Ureter (tissue), 1 donor: Measurements from ENCODE around the gene SEMA5B. TPM values are rescaled to one million over a fixed set of nuclear protein-coding genes. Genes with fewer than 3 reads are reported as not detected.

Source experiments
- DNase-seq: peaks from one replicate; pipeline ENCODE4 v3.0.0-alpha.2; 2020; ENCODE audit warnings: low spot score
- total RNA-seq: library from RNA; stranded (reverse); gene quantifications from one replicate; pipeline ENCODE4 v1.2.4, GENCODE V29; 2023
- donor health status: DM: yes; HTN: yes; CAD: no.

The SEMA5B gene
- total RNA-seq, 1 donor from 2014 or later: 2.3 TPM

DNA sequence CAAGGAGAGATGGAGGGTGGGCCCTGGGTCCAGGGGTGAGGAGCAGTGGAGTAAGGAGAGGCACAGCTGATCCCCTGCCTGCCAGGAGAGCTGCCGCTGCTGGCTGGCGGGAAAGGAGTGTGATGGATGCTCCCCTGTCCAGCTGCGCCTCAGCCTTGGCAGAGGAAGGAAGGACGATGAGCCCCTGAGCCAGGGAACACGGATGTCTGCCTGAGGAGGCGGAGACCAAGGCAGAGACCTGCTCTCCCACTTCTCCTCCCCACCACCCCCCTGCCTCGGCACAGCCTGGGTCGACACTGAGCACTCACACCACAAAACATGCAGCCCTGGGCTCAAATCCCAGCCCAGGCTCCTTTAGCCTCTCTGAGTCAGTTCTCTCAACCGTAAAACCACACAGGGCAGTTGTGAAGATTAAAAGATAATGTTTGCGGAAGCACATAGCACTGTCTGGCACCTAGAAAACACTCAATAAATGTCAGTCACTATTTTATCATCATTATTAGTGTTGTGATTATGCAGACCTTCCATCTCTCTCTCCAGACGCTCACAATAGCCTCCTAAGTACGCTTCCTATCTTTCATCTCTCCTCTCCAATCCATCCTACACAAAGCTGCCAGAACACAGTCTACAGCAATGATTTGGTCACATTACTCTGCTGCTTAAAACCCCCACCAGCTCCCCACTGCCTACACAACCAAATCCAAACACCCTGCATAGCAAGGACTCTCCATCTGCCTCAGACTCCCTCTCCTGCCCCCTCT is 52.2 kb downstream of the SEMA5B start:
- DNase-seq: peak; percentile 80

DNA sequence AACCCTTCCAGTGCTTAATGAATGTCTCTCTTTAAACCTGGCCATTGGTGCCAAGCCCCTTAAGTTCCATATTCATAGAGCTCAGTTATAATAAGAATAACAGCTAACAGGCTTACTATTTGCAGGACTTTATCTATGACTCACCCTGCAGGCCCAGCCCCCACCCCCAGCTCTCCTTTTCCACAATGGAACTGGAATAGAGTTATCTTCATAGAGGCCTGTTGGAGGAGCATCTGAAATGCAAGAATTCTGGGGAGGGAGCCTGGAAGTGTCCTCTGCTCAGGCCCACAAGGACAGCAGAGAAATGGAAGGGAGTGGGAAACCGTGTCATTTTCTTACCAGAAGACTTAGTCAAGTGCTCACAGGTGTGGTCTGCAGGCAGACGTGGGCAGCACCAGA is 52.8 kb downstream of the SEMA5B start:
- DNase-seq: no peak

DNA sequence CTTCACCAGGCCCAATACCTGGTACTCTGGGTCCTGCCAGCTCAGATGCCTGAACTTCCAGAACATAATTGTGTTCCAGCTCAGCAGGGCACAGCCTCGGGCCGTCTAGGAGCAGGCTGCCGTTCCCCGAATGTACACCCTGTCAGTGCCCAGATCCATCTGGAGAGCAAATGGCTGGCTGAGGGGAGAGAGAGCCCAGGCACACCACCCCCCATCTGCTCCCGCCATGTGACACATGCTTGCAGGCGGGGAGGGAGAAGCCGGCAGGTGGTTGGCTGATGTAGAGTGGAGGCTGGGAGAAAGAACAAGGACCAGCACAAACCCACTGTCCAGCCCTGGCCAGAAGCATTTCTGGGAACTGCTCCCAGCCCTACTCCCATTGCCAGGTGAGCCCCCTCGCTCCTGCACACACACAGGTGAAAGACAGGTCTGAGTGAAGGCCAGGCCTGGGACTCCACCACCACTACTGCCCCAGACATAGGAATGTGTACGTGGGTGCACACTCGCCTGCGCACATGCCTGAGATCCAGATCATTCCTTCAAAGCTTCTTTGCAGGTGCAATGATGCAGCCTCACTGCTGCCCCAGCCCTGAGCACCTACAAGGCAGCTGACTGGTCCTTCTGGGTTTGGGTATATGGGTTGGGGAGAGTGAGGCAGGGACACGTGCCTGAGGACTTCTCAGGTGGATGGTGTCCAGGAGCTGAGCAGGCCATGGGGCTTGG is 53.5 kb downstream of the SEMA5B start:
- no peak for DNase-seq

DNA sequence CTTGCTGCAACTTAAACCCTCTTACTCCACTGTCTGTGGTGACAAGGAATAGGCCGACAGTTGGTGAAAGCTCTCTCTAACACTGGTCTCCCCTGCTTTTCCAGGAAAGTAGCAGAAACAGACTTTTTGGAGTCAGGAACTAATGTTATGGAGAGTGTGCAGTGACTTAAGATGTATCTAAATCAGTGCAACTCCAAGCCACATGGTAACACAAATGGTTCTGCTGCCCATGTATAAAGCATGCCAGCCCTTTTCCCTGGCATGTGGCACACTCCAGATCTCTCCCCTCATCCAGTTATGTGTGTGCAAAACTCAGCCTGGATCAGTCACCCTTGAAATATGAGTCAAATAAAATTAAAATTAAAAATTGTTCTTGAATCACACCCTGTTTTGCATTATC is 55.4 kb downstream of the SEMA5B start:
- DNase-seq: no peak

DNA sequence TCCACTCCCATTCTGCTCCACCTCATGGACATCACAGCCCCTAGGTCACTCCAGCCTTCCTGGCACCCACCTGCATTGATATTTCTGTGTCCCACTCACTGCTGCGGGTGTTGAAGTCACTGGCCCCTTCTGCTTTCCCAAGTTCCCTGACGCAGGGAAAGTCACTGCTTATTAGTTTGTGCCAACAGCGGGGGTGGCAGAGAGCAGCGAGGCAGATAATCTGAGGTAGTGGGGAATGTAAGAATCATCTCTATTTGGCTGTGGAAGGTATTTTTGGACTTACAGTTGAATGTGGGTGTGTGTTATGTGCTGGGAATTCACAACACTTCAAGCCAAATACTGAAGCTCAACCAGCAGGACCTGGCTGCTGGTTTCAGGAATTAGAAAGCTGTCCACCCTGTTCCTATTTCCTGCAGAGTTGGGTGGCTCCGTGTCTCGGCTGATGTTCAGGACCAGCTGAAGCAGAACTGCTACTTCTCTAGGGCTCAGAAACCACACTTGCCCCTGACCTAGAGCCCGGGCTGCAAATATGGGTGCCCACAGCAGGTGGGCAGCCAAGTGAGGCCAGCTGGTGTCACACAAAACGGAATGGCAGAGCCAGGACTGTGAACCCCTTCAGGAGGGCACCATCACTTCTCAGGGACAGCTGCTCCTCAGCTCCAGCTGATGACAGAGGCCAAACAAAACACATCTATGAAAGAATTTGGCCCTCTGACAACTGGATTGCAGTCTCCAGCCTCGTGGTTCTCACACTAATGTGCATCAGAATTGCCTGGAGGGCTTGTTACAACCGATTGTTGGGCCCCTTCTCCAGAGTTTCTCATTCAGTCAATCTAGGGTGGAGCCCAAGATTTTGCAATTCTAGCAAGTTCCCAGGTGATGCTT is 57.7 kb downstream of the SEMA5B start:
- DNase-seq: no peak

DNA sequence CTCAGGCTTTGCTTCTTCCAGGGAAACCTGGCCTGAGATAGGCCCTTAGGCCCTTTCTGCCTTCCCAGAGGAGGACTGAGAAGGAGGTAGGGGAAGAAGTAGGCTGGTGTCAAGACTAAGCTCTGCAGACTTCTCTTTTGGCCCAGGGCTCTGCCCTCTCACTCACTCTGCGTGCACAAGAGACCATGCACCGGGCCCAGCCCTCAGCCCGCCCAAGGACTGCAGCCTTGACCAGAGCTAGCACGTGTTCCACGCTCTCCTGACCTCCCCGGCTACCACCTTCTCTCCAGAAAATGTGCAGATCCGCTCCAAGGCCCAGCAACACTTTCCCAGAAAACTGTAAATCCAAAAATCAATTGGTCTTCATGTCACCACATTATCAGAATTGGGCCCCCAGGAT is 59.8 kb downstream of the SEMA5B start:
- DNase-seq: no peak

DNA sequence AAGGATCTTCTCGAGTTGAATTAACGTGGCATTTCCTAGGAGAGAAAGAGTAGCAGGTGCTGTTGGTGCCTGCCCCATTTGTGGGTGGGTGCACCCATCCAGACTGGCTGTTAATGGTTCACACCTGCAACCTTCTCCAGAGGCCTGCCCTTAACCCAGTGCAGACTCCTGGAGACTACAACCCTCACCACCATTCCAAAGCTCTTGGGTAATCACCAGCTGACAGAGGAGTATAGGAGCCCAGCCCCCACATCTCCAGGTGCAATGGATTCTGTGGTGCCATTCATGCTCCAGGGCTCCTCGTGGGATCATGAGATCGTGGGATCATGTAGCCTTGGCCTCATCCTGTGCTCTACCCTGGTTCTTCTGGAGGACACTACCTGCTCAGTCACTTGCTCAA is 60.2 kb downstream of the SEMA5B start:
- DNase-seq: no peak

DNA sequence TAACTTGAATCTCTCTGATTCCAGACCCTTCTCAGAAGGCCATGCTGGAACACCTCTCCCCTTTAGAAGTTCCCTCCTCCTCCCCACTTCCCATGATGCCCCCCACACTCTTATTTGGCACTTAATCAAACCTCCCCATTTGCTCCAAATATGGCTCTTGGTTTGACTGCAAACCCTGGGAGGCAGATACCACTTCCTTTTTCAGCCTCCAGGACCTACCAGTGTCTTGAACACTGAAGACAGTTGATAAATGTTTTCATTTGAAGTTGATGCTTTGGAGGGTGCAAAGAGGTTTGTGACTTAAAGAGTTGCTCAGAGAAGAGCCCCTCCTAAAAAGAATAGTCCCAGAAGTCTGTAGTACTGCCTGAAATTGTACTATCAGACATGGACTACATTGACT is 61.5 kb downstream of the SEMA5B start:
- DNase-seq: no peak

DNA sequence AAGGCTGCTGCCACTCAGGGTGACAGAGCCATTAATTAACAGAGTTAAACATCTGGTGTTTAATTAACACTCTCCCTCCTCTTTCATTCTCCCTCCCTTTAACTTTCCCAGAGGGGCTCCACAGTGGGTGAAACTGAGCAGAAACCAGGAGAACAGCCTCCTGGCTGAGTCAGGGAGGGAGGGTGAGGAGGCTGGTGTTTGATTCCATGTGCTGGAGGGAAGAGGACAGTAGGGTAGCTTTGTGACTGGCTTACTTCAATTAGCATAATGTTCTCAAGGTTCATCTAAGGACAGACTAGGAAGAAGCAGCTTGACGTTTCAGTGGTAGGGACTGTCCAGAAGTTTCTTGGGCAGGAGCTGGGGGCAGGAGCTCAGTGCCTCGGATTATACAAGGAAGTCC is 62.8 kb downstream of the SEMA5B start:
- DNase-seq: no peak

DNA sequence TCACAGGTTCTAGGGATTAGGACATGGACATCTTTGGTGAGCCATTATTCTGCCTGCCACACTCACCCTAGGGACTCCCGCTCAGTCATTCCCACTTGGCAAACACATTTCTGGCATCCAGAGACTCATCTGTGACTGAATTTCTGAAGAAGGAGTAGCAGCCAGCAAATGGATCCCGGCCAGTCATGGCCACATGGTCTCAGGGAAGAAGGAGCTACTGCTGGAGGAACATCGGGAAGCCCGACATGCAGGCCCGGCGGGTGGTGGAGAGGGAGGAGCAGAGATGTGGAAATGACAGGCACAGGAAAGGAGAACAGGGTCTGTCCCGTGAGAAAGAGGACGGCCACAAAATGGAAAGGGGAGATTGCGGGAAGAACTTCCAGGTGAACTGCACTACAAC is 65.4 kb downstream of the SEMA5B start:
- no peak for DNase-seq

DNA sequence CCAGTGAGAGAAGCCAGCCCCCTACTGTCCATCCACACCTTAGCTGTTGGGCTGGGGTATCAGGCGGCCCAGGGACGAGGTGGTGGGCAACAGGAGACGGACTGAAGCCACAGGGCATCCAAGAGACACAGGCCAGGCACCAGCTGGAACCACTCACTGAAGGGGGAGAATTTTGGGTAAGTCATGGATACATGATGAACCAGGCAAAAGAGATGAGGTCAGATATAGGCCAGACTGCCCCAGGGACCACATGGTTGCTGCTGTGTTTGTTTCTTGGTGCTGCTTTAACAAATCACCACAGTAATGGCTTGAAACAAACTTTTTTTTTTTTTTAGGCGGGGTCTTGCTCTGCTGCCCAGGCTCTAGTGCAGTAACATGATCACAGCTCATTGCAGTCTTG is 66.4 kb downstream of the SEMA5B start:
- DNase-seq: no peak

DNA sequence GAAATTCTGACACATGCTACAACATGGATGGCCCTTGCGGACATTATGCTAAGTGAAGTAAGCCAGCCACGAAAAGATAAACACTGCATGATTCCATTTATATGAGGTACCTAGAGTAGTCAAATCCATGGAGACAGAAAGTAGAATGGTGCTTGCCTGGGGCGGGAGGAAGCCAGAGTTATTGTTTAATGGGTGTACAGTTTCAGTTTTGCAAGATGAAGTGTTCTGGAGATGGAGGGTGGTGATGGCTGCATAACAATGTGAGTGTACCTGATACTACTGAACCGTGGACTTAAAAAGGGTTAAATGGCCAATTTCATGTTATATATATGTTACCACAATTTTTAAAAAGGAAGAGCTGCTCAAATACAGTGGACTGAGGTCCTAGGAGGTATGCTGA is 66.9 kb downstream of the SEMA5B start:
- DNase-seq: no peak

DNA sequence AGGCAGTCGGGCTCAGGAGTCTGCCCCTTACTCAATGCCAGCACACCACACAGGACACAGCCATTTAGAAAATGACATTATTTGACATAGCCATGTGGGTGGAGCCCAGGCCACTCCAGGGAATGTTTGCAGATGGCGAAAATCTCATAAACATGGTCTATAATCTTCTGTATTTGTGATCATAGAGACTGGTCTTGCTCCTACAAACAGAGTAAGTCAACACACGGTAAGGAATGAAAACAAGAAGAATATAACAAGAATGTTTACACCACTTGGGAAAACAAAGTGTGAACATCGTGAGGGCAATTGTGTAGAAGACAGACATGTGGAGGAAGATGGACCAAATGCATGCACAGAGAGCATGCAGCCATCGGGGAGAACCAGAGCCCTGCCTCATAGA is 68.2 kb downstream of the SEMA5B start:
- DNase-seq: no peak

DNA sequence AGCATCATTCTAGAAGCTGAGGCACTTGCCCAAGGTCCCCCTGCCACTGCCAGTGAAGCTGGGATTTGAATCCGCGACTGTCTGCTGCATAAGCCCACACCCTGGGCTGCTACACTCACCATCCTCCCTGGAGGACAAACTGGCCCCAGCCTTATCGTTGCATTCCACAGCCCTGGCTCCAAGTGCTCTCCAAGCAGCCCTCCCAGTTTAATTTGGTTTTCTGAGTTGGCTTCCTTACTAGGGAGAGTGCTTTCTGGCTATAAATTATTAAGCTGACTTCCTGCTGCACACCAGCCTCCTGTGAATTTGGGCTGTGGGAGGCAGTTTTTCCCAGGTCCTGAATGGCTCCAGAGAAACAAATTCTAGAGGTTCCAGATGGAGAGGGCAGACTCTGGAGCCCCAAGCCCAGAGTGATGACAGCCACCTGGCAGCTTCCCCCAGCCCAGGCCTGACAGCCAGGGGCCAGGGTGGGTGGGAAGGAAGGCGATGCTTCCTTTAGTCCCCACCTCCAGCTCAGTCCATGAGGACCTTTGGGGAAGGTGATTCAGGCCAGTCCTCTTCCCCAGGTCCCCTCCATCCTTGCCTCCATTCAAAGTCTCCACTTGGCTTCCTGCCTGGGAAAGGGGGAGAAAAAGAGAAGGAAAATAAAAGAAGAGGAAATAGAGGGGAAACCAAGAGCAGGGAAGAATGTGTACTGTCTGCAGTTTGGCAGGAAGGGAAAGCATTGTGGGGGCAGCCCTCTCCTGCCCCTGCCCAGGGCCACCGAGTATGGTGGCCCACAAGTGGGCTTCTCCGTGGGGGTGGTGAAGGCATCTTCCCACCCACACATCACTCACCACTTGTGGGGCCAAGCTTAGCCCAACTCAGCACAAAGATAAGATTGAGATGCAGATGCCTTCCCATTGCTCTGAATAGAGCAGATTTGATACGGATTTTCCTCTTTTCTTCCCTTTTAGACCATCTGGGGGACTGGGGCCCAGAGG is 69.6 kb downstream of the SEMA5B start:
- DNase-seq: peak; percentile 62

DNA sequence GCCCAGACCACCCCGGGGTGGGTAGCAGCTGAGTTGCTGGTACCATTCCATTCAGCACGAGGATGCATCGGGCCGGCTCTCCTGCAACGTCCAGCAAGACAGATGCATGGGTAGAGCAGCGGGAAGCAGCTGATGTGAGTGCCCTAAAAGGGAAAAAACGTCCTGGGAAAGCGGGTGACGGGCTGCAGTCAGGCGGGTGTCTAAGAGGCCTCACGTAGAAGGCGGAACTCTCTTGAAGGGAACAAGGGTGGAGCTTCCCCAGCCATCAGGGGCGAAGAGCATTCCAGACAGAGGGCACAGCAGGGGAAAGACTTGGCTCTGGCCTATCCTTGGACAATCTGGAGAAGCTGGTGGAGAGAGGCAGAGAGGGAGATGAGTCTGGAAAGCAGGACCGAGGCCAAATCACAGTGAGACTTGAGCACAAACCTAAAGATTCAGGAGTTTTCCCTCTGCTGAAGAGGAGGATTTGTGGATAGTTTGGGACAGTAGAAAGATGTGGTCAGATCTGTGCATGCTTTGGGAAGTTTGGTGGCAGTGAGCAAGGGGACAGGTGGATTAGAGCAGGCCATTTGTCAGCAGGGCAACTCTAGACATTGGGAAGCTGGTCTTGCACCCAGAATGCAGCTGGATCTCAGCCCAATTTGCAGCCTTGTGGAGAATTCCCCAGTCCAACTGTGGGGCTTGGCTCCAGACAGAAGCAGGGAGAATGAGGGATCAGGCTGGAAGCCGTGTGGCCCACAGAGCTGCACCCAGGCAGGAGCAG is 70.7 kb downstream of the SEMA5B start:
- no peak for DNase-seq

DNA sequence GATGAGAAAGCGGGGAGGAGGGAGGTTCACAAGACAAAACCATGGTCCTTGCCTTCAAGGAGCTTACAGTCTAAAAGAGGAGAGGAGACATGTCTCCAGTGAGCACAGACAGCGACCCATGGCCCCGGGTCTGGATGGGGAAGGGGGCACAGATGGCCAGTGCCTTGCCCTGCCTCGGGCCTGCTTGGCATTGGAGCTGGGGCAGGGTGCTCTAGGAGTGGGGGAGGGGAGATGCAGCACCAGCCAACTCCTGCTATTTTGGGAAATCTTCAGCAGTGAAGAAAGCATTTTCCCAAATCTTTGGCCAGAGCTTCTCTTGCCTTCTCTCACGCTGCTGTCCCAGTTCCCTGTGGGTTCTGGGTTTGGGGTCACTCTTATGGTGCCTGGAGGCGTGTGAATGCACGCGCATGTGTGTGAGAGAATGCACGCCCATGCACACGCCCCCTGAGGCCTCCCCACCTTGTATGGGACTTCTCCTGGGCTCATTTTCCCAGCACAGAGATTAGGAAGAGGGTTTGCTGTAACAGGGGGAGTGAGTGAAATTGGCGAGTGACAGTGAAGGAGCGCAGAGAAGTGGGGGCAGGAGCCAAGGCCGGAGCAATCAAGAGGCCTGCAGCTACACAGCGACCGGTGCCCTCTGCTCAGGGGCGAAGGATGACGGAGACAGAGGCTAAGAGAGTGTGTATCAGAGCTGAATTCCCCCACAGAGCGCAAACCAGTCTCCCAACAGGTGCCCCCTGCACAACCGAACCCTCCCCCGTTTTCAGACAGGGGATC is 71.5 kb downstream of the SEMA5B start:
- DNase-seq: no peak

DNA sequence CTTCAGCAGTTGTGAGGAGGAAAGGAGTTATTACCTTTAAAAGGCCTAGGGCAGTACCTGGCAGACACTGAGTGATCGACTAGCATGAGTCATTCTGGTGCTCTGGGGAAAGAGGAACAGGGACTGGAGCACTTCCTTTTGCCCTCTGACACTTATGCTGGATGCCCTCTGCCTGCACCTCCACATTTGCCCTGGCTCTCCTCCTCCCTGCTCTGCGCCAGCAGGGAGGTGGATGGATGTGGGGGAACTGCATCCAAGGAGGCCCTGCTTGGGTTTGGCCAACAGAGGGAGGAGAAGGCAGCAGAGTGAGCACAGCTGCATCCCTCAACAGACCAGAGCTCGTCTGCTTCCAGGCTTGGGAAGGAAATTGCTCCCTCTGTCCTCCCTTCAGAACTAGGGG is 75.0 kb downstream of the SEMA5B start:
- no peak for DNase-seq

DNA sequence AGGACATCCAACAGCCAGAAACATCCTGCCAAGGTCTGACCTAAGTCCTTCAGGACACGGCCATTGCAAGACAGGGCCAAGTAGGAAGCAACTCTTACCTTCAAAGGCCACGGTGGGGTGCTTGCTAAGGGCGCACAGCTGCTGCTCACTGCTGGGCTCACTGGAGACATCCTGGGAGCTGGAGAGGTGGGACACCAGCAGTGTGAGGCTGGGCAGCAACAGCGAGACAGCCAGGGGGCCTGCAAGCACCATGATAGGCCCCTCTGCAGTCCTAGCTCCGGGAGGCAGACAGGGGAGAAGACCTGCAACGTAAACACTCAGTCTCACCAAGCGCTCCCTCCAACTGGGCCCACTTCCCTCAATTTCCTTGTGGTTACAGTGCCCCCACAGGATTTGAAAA is 79.2 kb downstream of the SEMA5B start:
- DNase-seq: no peak

DNA sequence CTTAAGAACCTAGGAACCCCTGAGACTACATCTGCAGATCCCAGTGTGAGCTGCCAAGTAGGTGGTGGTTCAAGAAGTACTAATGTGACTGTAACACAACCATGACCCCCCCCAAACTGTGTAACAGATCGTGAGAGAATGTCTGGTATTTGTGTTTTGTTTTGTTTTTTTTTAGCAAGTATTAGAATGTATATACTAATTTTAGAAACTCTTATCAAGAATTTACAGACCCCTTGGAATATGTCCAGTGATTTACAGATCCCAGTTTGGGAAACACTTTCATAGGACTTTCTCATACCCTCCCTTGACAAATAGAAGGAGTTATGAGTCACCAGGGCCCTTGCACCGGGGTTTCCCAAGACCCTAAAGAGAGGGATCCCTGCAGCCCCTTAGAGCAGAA is 79.8 kb downstream of the SEMA5B start:
- no peak for DNase-seq

DNA sequence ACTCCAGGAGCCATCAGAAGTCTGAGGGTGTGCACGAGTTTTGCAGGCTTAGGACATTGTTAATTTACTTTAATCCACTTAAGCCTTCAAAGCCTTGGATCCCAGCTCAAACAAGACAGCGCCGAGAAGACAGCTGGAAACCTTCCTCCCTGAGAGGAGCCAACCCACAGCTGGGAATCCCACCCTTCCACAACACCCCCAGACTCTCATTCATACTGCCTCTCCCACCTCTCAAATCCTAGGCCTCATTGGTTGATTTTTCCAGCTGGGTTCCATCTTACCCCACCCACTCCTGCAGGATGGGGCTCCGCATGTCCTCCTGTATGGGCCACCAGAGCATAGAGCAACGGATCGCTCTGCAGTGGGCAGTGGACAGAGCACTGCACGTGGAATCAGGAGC is 80.4 kb downstream of the SEMA5B start:
- DNase-seq: no peak
